GM04503 (cell line): Measurements from ENCODE around the gene LBH.

Source experiments
- DNase-seq: peaks from one replicate; pipeline ENCODE4 v3.0.0-alpha.2; 2012; ENCODE audit warnings: low read depth

Gene LBH

DNA sequence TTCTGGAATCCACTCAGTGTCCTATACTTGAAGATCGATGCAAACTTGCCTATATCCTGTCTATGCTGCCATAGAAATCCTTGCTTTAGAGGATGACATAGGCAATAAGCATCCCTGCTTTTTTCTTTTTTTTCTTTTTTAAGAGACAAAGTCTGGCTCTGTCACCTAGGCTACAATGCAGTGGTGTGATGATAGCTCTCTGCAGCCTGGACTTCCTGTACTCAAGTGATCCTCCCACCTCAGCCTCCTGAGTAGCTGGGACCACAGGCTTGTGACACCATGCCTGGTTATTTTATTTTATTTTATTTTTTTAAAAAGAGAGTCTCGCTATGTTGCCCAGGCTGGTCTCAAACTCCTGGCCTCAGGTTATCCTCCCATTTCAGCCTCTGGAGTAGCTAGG lies 76.9 kb downstream of the LBH start:
- no peak for DNase-seq
